ENCODE results near the gene EPB41L5.
"Not testable (repeated sequence)": the region's sequence is repeated elsewhere in the genome, so short reads cannot be mapped to it uniquely, and the experiment has no call there.

EPB41L5 gene

GRCh38 chr2:119983108-119983507 lies 29.8 kb upstream of the EPB41L5 start:
- no peak for DNase-seq (ENCODE audit: low read depth in 1 of 2, low spot score in 1 of 2)

GRCh38 chr2:119996148-119996547 lies 16.7 kb upstream of the EPB41L5 start:
- Histone ChIP-seq H3K27ac (replicated peaks) (no peak overlapping the region), H3K4me3 (replicated peaks; ENCODE audit: insufficient read depth, low read length) (no peak overlapping the region), H3K27me3 (ENCODE audit: insufficient read depth, poor library complexity, severe bottlenecking) (no peaks in the 10 kb centered on the region)
- DNase-seq (ENCODE audit: low read depth in 1 of 2, low spot score in 1 of 2), result no peak
- no peak for TF ChIP-seq GABPA (IDR thresholded peaks at IDR 0.05; ENCODE audit: low read depth)
- no peak for TF ChIP-seq REST (IDR thresholded peaks at IDR 0.05; ENCODE audit: insufficient replicate concordance, low read depth)
- no peak for TF ChIP-seq CTCF (IDR thresholded peaks at IDR 0.05; ENCODE audit: insufficient read depth, low read length)

More at GRCh38 chr2:119983108-119983507, 29.8 kb upstream of the EPB41L5 start:
- Histone ChIP-seq H3K4me3 (replicated peaks; ENCODE audit: insufficient read depth, low read length) (no peak overlapping the region), H3K27ac (replicated peaks) (no peak overlapping the region), H3K27me3 (ENCODE audit: insufficient read depth, poor library complexity, severe bottlenecking) (no peaks in the 10 kb centered on the region)
- TF ChIP-seq SPI1 (IDR thresholded peaks at IDR 0.05; ENCODE audit: borderline replicate concordance, low read depth), result no peak

- DNase-seq (ENCODE audit: low read depth in 1 of 2, low spot score in 1 of 2); H3K4me3 ChIP-seq (replicated peaks; ENCODE audit: insufficient read depth, low read length); H3K27ac ChIP-seq (replicated peaks); H3K27me3 ChIP-seq (ENCODE audit: insufficient read depth, poor library complexity, severe bottlenecking): not testable (repeated sequence)
These were observed 15.7 kb upstream of the EPB41L5 start for GRCh38 chr2:119996896-119997891.

GRCh38 chr2:120001471-120001870 lies 11.4 kb upstream of the EPB41L5 start:
- no peak for TF ChIP-seq POLR2AphosphoS5 (IDR thresholded peaks at IDR 0.05; ENCODE audit: low read depth)
- no peak for TF ChIP-seq GABPA (IDR thresholded peaks at IDR 0.05; ENCODE audit: low read depth)
- TF ChIP-seq CTCF (IDR thresholded peaks at IDR 0.05; ENCODE audit: insufficient read depth, low read length), result no peak
- TF ChIP-seq REST (IDR thresholded peaks at IDR 0.05; ENCODE audit: insufficient replicate concordance, low read depth), result no peak
- TF ChIP-seq SPI1 (IDR thresholded peaks at IDR 0.05; ENCODE audit: borderline replicate concordance, low read depth), result no peak
- no peak overlapping the region for H3K27ac ChIP-seq (replicated peaks)
- DNase-seq (ENCODE audit: low read depth in 1 of 2, low spot score in 1 of 2), result no peak
- no peaks in the 10 kb centered on the region for H3K27me3 ChIP-seq (ENCODE audit: insufficient read depth, poor library complexity, severe bottlenecking)
- H3K4me3 ChIP-seq (replicated peaks; ENCODE audit: insufficient read depth, low read length), result no peak overlapping the region

- H3K27ac ChIP-seq (replicated peaks), result no peak overlapping the region
- TF ChIP-seq POLR2AphosphoS5 (IDR thresholded peaks at IDR 0.05; ENCODE audit: low read depth) (no peak), GABPA (IDR thresholded peaks at IDR 0.05; ENCODE audit: low read depth) (no peak), CTCF (IDR thresholded peaks at IDR 0.05; ENCODE audit: insufficient read depth, low read length) (no peak), REST (IDR thresholded peaks at IDR 0.05; ENCODE audit: insufficient replicate concordance, low read depth) (no peak), SPI1 (IDR thresholded peaks at IDR 0.05; ENCODE audit: borderline replicate concordance, low read depth) (no peak)
- DNase-seq (ENCODE audit: low read depth in 1 of 2, low spot score in 1 of 2), result no peak
- no peaks in the 10 kb centered on the region for H3K27me3 ChIP-seq (ENCODE audit: insufficient read depth, poor library complexity, severe bottlenecking)
- H3K4me3 ChIP-seq (replicated peaks; ENCODE audit: insufficient read depth, low read length), result no peak overlapping the region
These were observed 8.6 kb upstream of the EPB41L5 start for GRCh38 chr2:120004254-120004653.
